ENCODE results near the gene ARID4B.
A peak's percentile ranks its signal among the peaks of the same experiment; 100 is the strongest.
"Not testable (repeated sequence)": the region's sequence is repeated elsewhere in the genome, so short reads cannot be mapped to it uniquely, and the experiment has no call there.

Gene ARID4B

DNA sequence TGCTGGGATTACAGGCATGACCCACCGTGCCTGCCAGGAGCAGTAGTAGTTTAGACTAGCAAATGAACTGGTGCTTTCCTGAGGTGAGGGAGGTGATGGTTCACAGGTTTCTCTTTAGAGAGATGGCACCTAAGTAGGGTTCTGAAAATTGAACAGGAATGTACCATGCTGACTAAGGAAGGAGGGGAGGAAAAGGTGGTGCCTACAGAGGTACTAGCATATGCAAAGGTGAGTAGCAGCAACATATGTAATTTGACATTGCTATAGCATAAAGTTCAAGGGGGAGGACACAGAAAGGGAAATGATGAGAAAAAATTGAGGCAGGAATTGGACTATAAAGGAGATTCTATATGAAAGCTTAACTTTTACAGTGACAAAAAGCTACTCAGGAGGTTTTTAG, 101.0 kb downstream of the ARID4B start:
- DNase-seq (ENCODE audit: low spot score): no peak

DNA sequence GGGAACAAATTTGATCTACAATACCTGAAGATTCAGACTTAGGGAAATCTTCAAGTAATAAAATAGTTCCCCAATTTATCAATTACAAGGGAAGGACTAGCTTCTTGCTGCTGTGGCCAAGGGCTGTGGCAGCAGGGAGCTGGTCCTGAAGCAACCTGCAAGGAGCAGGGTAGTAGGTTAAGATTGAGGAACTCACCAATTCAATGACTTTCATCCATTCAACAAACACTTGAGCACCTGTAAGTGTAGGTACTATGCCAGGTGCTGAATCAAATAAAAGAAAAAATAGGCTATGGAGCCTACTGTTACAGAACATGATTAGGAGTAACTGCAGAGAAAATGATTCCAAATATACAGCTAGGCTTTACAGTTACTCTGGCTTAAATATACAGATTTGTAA, 102.7 kb downstream of the ARID4B start:
- no peak for DNase-seq (ENCODE audit: low spot score)

DNA sequence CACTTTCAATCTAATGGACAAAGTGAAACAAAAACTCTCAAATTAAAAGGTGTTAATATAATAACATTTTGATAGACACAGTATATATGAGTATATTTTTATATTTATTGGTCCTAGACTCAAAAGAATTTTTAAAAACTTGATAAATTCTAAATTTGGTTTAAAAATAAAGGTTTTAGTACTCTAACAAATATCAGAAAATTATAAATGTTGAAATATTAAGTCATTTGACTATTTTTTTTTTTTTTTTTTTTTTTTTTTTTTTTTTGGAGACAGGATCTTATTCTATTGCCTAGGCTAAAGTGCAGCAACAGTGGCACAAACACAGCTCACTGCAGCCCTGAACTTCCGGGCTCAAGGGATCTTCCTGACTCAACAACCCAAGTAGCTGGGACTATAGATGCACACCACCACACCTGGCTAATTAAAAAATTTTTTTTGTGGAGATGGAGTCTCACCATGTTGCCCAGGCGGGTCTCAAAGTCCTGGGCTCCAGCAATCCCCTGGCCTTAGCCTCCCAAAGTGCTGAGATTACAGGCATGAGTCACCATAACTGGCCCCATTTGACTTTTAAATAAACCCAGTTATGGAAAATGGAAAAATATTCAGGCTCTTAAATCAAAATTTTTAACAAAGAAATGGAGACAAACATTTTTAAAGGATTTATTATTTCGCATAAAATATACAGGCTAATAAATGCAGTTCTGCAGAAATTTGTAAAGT, 106.2 kb downstream of the ARID4B start:
- DNase-seq (ENCODE audit: low spot score): no peak

DNA sequence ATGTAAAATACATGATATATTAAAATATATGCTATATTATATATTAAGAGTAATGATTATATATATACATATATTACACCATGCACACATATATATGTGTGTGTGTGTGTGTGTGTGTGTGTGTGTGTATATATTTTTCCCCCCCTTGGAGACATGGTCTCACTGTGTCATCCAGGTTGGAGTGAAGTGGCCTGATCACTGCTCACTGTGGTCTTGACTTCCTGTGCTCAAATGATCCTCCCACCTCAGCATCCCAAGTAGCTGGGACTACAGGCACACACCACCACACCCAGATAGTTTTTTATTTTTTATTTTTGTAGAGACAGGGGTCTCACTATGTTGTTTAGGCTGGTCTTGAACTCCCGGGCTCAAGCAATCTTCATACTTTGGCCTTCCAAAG, 112.5 kb downstream of the ARID4B start:
- no peak for DNase-seq (ENCODE audit: low spot score)

DNA sequence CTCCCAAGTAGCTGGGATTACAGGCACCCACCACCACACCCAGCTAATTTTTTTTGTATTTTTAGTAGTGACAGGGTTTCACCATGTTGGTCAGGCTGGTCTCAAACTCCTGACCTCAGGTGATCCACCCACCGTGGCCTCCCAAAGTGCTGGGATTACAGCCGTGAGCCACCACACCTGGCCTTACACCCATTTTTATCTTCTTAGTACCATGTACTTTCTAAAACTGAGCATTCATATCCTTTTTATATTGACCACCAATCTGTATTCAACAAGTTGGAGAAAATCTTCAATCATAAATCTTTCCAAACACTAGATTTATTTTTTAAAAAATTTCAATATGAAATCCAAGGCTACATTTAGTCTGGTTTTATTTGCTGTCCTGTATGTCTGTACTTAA, 113.0 kb downstream of the ARID4B start:
- not testable (repeated sequence) for DNase-seq (ENCODE audit: low spot score)

DNA sequence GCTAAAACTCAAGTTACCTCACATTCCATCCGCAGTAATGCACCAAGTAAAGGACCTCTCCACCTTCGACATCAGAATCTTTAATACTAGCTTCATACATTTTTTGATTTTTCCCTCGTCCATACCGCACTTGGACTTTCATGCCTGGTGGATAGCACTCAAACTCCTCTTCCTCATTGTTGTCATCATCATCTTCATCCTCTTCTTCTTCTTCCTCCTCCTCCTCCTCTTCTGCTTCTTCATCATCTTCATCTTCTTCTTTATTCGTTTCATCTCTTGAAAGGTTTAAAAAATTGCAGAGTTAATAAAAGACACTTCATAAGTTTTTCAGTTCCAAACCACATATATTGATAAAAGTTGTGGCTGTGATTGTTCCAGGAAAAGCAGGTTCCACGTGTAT, 114.2 kb downstream of the ARID4B start:
- DNase-seq (ENCODE audit: low spot score): no peak

DNA sequence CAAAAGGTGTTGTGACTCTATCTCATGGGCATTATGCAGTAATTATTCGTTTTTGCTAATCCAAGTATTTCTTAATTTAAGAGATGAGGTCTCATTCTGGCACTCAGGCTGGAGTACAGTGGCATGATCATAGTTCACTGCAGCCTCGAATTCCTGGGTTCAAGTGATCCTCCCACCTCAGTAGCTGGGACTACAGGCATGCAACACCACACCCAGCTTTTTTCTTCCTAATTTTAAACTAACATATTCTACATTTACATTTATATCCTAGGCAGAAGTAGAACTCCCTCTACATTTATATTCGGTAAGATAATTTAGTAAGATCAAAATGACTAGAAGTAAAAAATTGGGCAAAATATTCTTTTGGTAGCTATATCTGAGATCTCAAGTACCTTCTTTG, 116.5 kb downstream of the ARID4B start:
- DNase-seq (ENCODE audit: low spot score): no peak

DNA sequence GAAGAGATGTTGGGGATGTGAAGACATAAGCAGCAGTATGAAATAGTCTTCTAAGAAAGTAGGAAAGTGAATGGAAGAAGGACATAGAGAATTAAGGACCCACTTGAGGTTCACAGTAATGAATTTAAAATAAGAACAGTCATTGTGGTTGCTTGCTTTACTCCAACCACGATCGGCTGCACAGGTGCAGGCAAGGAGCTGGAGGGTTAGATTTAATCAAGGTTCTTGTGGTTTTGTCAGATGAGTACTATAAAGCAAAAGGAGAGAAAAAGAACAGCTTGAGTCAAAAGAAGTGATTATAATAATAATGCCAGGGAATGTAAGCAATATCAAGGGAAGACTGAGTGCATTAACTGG, 120.8 kb downstream of the ARID4B start:
- no peak for DNase-seq (ENCODE audit: low spot score)

DNA sequence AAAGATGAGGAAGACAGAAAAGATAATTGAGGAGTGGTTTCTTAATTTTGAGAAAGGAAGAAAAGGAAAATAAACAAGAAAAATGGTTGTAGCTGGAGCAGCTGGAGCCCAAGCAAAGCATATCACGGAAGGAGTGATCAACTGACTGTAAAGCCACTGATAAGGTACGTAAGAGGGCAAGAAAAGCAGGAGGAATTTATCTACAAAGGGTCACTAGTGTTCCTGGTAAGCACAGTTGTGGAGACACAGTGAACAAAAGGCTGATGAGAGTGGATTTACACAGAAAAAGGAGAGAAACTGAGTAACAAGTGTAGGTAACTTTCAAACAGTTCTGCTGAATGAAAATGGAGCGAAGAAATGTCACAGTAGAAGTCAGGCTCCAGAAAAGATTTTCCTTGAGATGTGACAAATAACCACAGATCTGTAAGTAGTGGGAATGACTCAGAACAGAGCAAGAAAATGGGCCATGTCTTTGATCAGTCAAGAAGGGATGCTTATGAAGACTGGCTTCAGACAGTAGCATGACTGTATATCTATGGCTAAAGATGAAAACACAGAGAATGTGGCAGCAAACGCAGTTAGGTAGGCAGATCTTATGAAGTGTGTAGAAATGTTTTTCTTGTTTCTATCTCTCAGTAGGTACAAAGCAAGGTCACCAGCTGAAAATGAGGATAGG, 121.3 kb downstream of the ARID4B start:
- DNase-seq (ENCODE audit: low spot score): no peak

DNA sequence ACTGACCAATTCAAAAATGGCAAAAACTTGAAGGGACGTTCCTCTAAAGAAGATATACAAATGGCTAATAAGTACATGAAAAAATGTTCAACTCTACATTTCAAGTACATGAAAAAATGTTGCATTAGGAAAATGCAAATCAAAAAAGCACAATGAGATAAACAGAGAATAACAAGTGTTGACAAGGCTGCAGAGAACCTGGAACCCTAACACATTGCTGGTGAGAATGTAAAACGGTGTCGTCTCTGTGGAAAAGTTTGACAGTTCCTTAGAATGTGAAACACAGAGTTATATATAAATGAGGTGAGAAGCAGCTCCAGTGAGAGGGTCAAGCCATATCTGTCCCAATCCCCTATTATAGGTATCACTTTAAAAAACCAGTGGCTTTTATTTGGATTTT, 122.3 kb downstream of the ARID4B start:
- DNase-seq (ENCODE audit: low spot score): no peak

DNA sequence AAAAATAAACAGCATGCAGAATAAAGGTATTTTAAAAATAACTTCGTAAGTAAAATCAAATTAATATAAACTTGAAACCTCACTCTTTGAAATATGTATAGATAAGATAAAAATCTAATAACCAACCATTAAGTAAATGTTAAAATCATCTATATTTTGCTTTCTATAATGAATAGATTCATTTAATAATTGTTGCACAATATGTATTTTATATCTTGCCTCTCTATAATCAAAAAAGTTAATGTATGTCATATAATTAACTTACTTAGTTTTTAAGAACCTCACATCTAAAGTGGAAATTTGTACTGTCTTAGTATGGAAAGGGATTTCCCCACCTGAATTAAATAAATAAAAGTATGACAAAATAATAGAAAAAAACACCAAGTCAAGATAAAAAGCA, 124.6 kb downstream of the ARID4B start:
- no peak for DNase-seq (ENCODE audit: low spot score)

DNA sequence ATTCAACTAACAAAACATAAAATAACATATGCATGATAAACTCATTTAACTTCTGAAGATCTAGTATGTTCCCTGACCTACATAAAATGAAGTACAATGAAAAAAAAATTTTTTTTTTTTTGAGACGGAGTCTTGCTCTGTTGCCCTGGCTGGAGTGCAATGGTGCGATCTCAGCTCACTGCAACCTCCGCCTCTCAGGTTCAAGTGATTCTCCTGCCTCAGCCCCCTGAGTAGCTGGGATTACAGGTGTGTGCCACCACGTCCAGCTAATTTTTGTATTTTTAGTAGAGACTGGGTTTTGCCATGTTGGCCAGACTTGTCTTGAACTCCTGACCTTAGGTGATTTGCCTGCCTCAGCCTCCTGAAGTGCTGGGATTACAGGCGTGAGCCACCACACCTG, 125.5 kb downstream of the ARID4B start:
- not testable (repeated sequence) for DNase-seq (ENCODE audit: low spot score)

DNA sequence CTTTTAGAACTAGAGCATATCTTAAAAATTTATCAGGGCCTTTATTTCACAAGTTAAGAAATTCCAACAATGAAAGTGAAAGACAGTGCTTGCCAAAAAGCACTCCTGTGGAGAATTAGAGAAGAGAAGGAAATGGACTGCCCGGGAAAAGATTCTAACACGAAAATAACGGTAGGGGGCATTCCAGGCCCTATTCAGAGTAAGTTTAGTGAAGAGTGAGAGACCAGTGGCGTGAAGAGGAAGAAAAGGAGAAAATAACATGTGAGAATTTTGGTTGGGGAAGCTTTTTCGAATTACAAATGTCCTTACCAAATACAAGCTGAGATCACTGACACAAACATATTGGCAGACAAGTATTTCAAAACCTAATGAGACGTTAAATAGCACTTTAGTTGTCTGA, 128.5 kb downstream of the ARID4B start:
- DNase-seq (ENCODE audit: low spot score): peak; percentile 44

DNA sequence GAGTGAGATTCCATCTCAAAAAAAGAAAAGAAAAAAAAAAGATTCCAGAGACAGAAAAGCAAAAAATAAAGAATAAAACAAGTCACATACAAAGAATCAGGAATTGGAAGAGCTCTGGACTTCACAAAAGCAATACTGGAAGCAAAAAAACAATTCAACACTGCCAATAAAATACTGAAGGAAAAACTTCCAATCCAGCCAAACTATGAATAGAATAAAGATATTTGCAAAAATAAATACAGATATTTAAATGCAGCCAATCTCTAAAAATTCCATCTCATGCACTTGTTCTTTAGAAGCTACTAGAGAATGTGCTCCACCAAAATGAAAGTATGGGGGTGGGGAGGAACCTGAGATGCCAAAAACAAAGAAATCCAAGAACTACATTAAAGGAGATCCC, 137.5 kb downstream of the ARID4B start:
- no peak for DNase-seq (ENCODE audit: low spot score)

DNA sequence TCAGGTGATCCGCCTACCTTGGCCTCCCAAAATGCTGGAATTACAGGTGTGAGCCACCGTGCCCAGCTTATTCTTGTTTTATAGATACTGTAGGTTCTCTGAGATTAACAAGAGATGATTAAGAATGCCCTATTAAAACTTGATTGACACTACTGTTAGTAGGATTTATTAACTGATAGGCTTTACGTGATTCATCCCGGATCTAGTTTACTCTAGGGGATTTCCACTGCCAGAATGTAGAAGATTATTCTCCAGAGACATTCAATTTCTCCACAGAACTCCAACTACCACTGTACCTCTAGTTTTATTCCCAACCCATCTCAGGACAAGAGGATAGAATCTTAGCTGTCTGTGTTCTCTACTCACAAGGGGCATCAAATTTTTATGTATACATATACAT, 140.7 kb downstream of the ARID4B start:
- no peak for DNase-seq (ENCODE audit: low spot score)

DNA sequence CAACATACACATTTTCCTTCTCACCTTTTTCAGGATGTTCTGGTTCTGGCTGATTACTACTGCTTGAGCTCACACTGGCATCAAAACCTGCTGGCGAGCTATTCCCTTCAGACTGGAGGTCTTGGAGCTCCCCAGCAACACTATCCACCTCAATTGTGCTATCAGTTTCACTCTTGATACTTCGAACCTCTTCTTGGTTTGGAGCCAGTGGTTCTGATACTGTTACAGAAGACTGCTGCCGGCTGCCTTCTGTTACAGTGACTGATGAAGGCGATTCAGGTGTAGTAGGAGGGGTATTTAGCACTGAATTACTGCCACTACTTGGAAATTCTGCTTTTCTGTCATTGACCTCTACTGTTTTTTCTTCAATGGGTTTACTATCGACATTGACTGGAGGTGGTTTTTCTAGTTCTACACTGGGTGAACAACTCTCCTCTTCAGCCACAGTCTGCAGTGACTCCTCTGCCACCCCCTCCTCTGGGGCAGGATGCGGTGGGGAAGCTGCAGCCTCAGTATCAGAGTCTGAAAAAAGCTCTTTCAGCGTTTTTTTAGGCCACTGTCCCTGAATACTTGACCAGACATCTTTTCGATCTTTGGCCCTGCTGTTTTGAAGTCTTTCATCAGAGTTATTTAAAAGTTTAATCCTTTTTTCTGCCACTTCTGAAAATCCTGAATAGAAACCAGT, 146.3 kb downstream of the ARID4B start:
- DNase-seq (ENCODE audit: low spot score): no peak

DNA sequence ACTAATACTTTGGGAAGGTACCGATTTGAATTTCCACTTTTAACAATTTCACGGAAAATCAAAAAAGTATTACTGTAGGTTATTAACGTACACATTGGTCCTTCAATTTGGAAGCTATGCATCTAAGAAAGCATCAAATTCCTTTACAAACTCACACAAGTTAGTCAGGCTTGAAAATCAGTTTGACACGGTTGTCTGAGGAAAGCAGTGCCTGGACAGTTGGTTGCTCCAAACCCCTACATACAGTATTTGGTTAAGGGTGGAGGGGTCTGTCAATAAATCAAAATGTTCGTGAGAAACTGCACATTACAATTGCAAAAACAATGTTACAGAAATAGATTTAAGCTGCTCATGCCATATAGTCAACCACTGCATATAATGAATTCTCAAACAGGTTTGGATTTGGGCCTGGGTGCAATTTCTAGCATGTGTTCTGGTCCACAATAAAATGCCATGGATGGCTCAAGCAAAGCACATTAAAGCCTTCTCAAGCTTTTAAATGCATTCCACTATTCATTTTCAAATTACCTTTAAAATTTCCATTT, 147.0 kb downstream of the ARID4B start:
- no peak for DNase-seq (ENCODE audit: low spot score)

DNA sequence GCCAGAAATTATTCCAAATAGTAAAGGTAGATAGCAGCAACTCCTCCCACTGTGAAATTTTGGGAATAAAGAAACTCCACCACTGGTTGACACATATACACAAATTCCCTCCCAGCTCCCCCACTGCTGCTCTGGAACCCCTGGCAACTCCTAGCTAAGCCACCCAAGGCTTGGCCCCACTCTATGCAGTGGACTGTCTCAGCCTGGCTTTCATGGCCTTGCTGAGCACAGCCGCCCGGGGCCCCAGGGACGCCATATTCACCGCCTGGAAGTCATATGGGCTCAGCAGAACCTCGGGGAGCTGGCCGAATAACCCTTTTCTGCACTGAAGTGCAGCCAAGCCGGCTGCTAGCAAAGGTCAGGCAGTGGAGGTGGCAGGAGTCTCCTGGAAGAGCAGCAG, 151.5 kb downstream of the ARID4B start:
- DNase-seq (ENCODE audit: low spot score): no peak

DNA sequence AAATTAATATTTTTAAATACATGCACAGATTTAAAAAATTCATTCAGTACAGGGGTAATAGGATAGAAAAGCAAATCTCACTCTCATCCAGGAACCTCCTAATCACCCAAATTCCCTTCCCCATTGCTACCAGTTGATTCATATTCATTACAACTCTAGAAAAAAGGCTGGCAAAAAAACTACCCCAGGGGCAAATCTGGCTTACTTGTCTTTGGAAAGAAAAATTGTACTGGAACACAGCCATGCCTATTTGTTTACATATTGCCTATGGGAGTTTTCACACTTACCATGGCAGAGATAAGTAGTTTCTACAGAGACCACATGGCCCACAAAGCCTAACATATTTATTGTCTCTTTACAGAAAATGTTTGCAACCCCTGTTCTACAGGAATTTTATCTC, 158.0 kb downstream of the ARID4B start:
- no peak for DNase-seq (ENCODE audit: low spot score)

DNA sequence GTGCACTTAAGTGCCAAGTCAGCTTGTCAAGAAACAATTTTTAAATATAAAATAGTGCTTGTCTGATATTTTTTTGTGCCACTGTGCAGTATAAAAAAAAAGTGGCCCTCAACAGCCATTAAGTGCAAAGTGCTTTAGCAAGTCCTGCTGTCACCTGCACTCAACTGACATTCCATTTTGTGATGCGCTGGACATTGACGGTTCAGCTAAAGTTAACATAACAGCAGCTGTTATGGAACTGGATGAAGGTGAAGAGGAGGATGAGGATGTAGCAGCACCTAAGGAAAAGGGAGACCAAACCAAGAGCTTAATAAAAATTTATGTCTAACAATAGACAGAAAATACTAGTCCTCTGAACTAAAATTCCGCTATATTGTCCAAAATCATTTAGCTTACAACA, 159.6 kb downstream of the ARID4B start:
- no peak for DNase-seq (ENCODE audit: low spot score)

DNA sequence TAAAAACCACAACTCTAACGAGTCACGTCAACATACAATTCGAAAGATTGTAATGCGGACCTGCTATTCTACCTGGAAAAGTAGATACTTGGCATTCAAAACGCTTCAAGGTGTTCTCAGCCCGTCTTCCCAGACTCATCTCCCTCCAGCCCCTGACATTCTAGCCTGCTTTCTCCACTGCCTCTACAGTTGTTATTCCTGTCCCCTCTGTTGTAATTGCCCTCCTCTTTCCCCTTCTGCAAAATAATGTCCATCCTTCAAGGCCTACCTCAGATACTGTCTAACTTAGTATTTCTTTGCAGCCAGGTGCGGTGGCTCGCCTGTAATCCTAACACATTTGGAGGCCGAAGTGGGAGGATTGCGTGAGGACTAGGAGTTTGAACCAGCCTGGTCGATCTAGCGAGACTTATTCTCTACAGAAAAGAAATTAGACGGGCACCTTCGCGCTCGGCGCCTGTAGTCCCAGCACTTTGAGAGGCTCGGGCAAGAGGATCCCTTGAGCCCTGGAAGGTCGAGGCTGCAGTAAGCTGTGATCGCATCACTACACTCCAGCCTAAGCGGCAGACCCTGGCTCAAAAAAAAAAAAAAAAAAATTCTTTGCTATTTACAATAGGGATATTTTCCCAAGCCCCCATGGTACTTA, 166.2 kb downstream of the ARID4B start:
- no peak for DNase-seq (ENCODE audit: low spot score)

DNA sequence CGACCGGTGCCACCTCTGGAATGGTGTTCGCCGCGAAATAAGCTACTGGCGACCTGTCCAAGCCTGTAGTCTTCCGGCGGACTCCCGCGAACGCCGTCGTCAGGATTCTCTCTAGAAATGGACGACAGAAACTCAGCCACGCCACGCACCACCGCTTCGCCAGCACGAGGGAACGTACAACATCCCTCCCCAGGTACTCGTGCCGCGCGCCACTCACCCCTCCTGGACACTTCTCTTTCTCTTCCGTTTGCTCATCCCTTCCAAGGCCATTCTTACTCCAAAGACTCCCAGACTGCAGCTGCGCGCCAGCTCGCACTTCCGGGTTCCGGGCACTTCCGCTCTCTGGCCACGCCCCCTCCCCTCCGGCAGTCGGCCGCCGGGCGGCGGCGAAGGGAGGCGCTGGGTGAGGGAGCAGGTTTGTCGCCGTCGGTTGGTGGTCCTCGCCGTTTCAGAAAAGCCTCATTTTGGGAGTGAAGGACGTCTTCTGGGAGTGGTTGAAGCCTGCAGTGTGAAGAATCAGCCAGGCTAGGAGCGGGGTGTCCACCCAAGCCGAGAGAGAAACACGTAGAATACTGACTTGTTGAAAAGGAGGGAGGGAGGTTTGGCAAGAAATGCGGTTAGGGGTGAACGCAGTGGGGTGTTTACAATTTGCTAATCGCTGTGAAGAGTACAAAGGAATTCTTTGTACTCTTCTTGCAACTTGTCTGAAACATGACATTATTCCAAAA, 166.9 kb downstream of the ARID4B start, which contains the start of gene RBM34:
Gene RBM34, minus strand, starts transcription at position 294 of the 728 bp plus-strand sequence. Its CDS starts 24 bp downstream, at position 270.
- DNase-seq (ENCODE audit: low spot score): peak; percentile 90
